Vagina (tissue), 2 donors: Measurements from ENCODE around the gene DOCK2.

ENCODE experiments used
- CTCF ChIP-seq, 3 experiments: fragments of 450-650 bp in 2 of 3; fragments of 200-600 bp in 1 of 3; sonication (generic) in 1 of 3; IDR thresholded peaks; one replicate each; pipeline ENCODE4 v1.5.1; 2017 to 2019; ENCODE audit warnings: antibody characterized with exemption in 3 of 3, mild to moderate bottlenecking in 2 of 3, moderate library complexity in 2 of 3
- POLR2A ChIP-seq, 2 donors: fragments of 450-650 bp; IDR thresholded peaks; one replicate each; pipeline ENCODE4 v1.6.1; 2017; ENCODE audit warnings: antibody characterized with exemption in 2 of 2, mild to moderate bottlenecking in 2 of 2, moderate library complexity in 2 of 2
- POLR2AphosphoS5 ChIP-seq, 2 donors: sonication (generic); formaldehyde crosslinking; IDR thresholded peaks; one replicate each; pipeline ENCODE4 v1.9.0; 2017; ENCODE audit warnings: antibody characterized with exemption in 2 of 2, mild to moderate bottlenecking in 2 of 2, low read depth in 1 of 2; ENCODE audit not compliant: insufficient read depth in 1 of 2

DNA sequence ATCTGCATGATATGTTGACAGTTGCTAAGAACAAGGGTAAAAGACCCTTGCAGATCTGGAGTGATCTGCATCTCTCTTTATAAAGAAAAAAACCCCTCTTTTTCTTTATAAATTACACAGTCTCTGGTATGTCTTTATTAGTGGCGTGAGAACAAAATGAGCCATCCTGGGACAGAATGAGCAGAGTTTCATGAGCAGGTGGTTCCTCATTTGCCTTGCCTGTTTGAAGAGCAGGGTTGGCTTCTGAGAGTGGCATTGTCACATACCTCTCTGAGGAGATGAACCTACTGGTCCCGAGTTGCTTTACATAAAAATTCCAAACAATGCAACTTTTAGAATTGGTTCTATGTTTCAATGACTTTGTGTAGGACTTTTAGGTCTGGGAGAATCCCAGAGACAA, 249.0 kb downstream of the DOCK2 start:
- TF ChIP-seq CTCF (IDR thresholded peaks at IDR 0.05) (no peak), POLR2A (IDR thresholded peaks at IDR 0.05) (no peak), POLR2AphosphoS5 (IDR thresholded peaks at IDR 0.05; ENCODE audit: insufficient read depth in 1 of 2, low read depth in 1 of 2) (no peak)
